NCI-H2107 treated with DMSO at 0.1 percent for 48 hours (cell line): ENCODE results near the gene CDCA3.
"Not testable (repeated sequence)": the region's sequence is repeated elsewhere in the genome, so short reads cannot be mapped to it uniquely, and the experiment has no call there.

Experiments
- DNase-seq: peaks from one replicate; lab custom pipeline; 2025; ENCODE audit not compliant: unreplicated experiment; lab: John Stamatoyannopoulos, UW

Gene CDCA3

GRCh38 chr12:6851153-6851920 lies at the start of gene CDCA3:
Gene CDCA3, minus strand, starts transcription at chr12:6851286. Its CDS starts 334 bp downstream, at chr12:6850952.
- DNase-seq: peak; percentile 99

DNA sequence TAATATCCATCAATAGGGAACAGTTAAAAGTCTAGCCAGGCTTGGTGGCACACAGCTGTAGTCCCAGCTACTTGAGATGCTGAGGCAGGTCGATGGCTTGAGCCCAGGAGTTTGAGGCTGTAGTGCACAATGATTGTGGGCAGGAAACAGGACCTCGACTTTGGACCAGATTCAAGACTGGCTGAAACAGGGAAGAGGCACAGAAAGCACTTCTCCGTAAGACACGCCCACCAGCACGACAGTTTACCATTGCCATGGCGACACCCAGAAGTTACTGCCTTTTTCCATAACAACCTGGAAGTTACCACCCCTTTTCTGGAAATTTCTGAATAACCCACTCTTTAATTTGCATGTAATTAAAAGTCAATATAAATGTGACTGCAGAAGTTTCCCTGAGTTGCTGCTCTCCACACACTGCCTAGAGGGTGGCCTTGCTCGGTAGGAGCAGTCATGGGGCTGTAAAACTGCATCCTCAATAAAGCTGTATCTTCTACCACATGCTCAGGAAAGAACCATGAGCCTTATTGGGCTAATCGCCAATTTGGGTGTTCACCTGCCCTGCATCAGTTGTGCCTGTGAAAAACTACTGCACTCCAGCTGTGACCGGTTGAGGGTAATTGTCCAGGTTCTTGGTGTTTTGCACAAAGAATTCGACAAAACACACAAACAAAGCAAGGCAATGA lies 48.9 kb upstream of the CDCA3 start:
- DNase-seq: no peak

- no peak for DNase-seq
Observed at GRCh38 chr12:6899427-6899826, 48.3 kb upstream of the CDCA3 start.

- no peak for DNase-seq
Observed at GRCh38 chr12:6896846-6897435, 45.9 kb upstream of the CDCA3 start.

DNA sequence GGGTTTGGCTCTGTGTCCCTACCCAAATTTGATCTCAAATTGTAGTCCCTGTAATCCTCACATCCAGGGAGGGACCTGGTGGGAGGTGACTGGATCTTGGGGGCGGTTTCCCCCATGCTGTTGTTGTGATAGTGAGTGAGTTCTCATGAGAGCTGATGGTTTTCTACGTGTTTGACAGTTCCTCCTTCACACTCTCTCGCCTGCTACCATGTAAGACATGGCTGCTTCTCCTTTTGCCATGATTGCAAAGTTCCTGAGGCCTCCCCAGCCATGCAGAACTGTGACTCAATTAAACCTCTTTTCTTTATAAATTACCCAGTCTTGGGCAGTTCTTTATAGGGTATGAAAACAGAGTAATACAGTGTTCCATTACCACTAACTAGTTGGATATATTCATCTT lies 43.2 kb upstream of the CDCA3 start:
- no peak for DNase-seq

- DNase-seq: not testable (repeated sequence)
Observed at GRCh38 chr12:6892683-6893082, 41.6 kb upstream of the CDCA3 start.

- no peak for DNase-seq
Observed at GRCh38 chr12:6891646-6892001, 40.5 kb upstream of the CDCA3 start.

DNA sequence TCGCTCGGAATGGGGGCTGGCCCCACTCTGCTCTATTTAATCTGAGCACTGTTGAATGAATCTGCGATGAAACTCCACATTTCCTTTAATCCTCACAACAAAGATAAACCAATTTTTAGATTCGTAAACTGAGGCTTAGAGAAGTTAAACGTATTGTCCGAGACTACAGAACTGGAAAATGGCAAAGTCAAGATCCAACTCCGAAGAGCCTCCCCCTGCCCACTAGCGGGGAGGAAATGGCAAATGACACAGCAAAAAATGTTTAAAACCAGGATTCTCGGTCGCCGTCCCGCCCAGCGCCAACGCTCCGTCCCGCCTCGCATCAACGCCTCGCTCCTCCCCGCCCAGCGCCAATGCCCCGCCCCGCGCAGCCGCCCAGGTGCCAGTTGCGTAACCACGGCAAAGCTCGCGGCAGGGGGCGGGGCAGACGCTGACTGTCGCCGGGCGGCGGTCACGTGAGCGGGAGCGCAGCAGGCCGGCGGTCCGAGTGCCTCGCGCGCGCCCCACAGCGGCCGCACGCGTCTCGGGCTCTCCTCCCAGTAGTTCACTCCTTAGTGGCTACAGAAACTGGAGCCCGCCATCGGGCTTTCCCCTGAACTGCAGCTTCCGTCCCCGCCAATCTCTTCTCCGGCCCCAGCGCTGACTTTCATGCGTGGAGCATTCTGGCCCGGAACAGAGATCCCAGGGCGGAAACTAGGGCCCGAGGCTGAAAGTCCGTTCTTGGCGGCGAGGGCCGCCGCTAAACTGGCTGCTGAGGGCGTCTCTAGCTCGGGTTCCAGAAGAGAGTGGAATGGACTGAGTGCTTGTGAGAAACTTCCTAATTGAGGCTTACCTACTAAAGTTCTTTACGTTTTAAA lies 39.9 kb upstream of the CDCA3 start:
- peak; percentile 95 for DNase-seq

DNA sequence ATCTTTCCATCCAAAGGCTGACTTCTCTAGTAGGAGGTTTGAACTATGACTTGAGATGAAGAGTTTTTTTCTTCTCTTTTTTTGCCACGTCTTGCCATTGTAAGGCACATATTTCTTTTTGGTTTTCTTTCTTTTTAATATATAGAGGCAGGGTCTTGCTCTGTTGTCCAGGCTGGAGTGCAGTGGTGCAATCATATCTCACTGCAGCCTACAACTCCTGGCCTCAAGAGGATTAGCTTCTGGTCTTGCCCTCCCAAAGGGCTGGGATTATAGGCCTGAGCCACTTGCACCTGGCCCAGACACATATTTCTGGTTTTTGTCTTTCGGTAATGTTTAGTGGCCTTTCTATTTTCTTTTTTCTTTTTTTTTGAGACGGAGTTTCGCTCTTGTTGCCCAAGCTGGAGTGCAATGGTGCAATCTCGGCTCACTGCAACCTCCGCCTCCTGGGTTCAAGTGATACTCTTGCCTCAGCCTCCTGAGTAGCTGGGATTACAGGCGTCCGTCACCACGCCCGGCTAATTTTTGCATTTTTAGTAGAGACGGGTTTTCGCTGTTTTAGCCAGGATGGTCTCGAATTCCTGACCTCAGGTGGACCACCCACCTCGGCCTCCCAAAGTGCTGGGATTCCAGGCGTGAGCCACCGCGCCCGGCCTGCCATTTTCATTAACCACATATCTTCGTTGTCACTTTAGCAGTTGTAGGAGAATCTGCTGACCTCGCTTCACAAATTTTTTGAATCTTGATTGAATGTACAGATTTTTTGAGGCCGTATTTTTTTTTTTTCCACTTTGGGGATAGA lies 38.9 kb upstream of the CDCA3 start:
- not testable (repeated sequence) for DNase-seq

GRCh38 chr12:6888794-6889193 lies 37.7 kb upstream of the CDCA3 start:
- not testable (repeated sequence) for DNase-seq

DNA sequence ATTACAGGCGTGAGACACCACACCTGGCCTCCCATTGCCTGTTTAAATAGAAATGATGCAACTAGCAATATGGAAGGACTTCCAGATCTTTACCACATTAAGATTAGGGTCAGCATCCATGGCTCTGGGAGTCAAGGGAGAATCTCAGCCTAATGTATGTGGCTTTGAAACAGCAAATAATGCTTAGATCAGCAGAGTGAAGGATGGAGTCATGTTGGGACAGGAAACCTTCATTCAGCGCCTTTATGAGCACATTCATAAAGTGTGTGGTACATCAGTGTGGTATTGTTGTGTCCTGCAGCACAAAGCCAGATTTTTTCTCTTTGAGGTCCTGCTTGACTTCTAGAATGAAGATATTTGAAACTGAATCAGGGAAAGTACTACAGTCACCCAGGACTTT lies 37.3 kb upstream of the CDCA3 start:
- no peak for DNase-seq

- no peak for DNase-seq
Observed at GRCh38 chr12:6887460-6887859, 36.4 kb upstream of the CDCA3 start.

DNA sequence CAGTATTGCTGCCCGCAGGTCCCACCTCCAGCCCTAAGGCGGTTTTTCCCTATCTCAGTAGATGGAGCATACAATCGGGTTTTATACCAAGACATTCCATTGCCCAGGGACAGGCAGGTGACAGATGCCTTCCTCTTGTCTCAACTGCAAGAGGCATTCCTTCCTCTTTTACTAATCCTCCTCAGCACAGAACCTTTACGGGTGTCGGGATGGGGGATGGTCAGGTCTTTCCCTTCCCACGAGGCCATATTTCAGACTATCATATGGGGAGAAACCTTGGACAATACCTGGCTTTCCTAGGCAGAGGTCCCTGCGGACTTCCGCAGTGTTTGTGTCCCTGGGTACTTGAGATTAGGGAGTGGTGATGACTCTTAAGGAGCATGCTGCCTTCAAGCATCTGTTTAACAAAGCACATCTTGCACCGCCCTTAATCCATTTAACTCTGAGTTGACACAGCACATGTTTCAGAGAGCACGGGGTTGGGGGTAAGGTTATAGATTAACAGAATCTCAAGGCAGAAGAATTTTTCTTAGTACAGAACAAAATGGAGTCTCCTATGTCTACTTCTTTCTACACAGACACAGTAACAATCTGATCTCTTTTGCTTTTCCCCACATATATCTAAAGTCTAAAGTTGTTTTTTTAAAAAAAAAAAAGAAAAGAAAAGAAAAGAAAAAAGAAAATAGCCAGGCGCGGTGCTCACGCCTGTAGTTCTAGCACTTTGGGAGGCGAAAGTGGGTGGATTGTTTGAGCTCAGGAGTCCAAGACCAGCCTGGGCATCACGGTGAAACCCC lies 35.3 kb upstream of the CDCA3 start:
- not testable (repeated sequence) for DNase-seq

GRCh38 chr12:6884539-6884938 lies 33.5 kb upstream of the CDCA3 start:
- DNase-seq: no peak

- DNase-seq: no peak
Observed at GRCh38 chr12:6883683-6884082, 32.6 kb upstream of the CDCA3 start.

DNA sequence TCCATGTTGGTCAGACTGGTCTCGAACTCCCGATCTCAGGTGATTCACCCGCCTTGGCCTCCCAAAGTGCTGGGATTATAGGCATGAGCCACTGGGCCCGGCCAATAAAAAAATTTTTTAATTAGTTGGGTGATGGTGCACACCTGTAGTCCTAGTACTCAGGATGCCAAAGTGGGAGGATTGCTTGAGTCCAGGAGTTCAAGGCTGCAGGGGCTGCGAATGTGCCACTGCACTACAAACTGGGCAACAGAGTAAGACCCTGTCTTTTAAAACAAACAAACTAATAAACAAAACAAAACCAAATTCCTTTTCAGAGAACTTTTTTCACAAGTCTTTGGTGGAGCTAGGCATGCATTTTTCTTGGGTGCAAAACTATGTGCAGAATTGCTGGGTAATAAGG lies 32.2 kb upstream of the CDCA3 start:
- DNase-seq: no peak

GRCh38 chr12:6879824-6880223 lies 28.7 kb upstream of the CDCA3 start:
- DNase-seq: not testable (repeated sequence)

DNA sequence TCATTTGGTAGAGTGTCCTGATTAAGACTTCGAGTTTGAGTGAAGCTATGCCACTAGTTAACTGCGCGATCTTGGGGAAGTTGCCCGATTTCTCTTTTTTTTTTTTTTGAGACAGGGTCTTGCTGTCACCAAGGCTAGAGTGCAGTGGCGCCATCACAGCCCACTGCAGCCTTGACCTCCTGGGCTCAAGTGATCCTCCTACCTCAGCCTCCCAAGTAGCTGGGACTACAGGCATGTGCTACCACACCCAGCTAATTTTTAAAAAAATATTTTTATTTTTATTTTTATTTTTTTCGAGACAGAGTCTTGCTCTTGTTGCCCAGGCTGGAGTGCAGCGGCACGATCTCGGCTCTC lies 22.9 kb upstream of the CDCA3 start:
- DNase-seq: not testable (repeated sequence)

DNA sequence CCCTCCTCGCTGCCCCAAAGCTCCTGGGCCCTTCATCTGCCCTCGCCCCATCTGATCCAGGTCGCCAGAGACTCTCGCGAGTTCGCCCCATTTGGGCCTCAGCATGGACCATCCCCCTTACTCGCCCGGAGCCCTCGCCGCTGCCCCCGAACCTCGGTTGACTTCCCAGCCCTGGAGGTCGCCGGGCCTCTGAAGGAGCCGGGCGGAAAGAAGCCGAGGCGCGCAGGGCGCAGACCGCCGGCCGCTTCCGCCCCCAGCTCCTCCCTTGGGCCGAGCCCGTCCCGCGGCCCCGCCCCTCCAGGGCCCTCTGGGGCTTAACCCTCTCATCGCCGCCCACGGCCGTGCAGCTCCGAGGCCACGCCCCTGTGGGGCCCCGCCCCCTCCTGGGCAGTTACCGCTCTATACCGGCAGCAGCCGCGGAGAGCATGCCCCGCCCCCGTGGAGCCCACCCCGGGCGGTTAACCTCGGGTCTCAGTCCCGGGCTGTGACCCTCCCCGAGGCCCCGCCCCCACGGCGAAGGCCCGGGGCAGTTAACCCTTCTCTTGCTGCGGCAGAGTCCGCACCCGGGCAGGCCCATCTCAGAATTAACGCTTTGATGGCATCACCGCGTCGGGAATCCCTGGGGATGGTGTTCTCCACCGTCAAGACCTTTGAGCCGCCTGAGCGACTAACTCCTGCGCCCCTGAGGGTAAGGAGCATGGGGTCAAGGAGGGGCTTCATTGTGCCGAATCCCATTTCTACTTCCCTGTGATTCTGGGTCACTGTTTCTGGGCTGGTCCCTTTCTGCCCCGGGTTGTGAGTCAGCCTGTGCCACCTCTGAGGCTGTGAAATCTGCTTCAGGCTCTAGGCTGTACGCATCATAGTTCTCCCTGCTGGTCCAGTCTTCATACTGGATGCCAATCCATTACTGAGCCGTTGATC lies 22.3 kb upstream of the CDCA3 start, which contains the start of gene SPSB2:
Gene SPSB2 (minus strand): TSS at position 210 of the 921 bp plus-strand sequence. CDS start 402 bp downstream, outside the sequence.
- peak; percentile 76 for DNase-seq
